Vagina (tissue), 2 donors: ENCODE measurements around the gene GPC2. TPM values are rescaled to one million over a fixed set of nuclear protein-coding genes. Genes with fewer than 3 reads are reported as not detected.
"Not testable (repeated sequence)": the region's sequence is repeated elsewhere in the genome, so short reads cannot be mapped to it uniquely, and the experiment has no call there.

Experiments used
- DNase-seq, 2 donors: peaks; one replicate each; pipeline ENCODE4 v3.0.0-alpha.2; 2017; ENCODE audit errors: extremely low spot score in 2 of 2
- H3K27ac ChIP-seq: fragments of 200-600 bp; sonication (generic); one replicate; pipeline ENCODE4 v1.5.1; 2019
- H3K27me3 ChIP-seq: fragments of 200-600 bp; sonication (generic); one replicate; pipeline ENCODE4 v1.5.1; 2019
- H3K36me3 ChIP-seq, 2 donors: fragments of 200-600 bp; sonication (generic); one replicate each; pipeline ENCODE4 v1.5.1; 2017 to 2019
- H3K4me1 ChIP-seq: fragments of 200-600 bp; sonication (generic); one replicate; pipeline ENCODE4 v1.5.1; 2019
- H3K4me3 ChIP-seq, 2 donors: fragments of 200-600 bp; sonication (generic); 1 replicate in 1 of 2; 2 replicates in 1 of 2; pipeline ENCODE4 v1.5.1; 2016 to 2019
- H3K9me3 ChIP-seq: fragments of 200-600 bp; sonication (generic); one replicate; pipeline ENCODE4 v1.5.1; 2019
- POLR2A ChIP-seq, 2 donors: fragments of 450-650 bp; IDR thresholded peaks; one replicate each; pipeline ENCODE4 v1.6.1; 2017; ENCODE audit warnings: antibody characterized with exemption in 2 of 2, mild to moderate bottlenecking in 2 of 2, moderate library complexity in 2 of 2
- POLR2AphosphoS5 ChIP-seq, 2 donors: sonication (generic); formaldehyde crosslinking; IDR thresholded peaks; one replicate each; pipeline ENCODE4 v1.9.0; 2017; ENCODE audit warnings: antibody characterized with exemption in 2 of 2, mild to moderate bottlenecking in 2 of 2, low read depth in 1 of 2; ENCODE audit not compliant: insufficient read depth in 1 of 2
- intact Hi-C: fragments of 100-400 bp; cut with DNase I; formaldehyde crosslinking; loops from one replicate; pipeline ENCODE4 v1.15.1; 2023
- total RNA-seq: library from RNA; depleted of rRNA; stranded (reverse); fragments of >200 nt; gene quantifications from one replicate; pipeline ENCODE4 v1.2.3, GENCODE V29; 2016
- TF ChIP-seq, protein P1 (sequence below), 3 experiments: fragments of 450-650 bp in 2 of 3; fragments of 200-600 bp in 1 of 3; sonication (generic) in 1 of 3; IDR thresholded peaks; one replicate each; pipeline ENCODE4 v1.5.1; 2017 to 2019; ENCODE audit warnings: antibody characterized with exemption in 3 of 3, mild to moderate bottlenecking in 2 of 3, moderate library complexity in 2 of 3

The GPC2 gene
- total RNA-seq, 1 donor from 2014 or later, result 7.4 TPM

DNA sequence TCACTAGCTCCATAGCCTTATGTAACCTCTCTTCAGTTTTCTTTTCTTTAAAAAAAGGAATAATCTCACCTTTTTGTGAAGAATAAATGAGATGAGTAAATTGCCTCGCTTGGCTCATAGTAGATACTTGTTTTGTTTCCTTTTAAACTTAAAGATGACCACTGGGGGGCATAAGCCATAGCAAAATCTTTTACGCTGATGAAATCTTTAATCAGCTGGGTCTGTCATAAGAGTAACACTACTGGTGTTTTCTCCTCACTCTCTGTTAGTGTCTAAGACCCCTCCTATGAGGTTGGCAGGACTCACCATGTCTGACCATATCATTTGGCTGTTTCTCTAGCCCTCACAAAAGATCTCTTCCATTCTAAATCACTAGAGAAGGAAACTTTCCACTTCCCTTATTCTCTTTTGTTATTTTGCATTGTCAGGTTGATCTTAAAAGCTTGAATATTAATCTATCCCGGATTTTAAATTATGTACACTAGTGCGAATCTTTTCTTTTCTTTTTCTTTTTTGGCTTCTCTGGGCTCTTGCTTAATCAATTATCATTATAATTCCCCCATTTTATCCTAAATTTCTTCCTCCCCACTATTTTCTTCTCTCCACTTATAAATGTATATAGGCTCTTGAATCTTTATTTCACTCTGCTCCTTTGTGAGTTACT is 13.0 kb upstream of the GPC2 start:
- H3K27ac ChIP-seq, result no peak overlapping the region
- H3K4me1 ChIP-seq, result no peaks in the 10 kb centered on the region
- H3K36me3 ChIP-seq, result no peaks in the 10 kb centered on the region
- H3K4me3 ChIP-seq, result no peak overlapping the region
- TF ChIP-seq, protein P1, sequence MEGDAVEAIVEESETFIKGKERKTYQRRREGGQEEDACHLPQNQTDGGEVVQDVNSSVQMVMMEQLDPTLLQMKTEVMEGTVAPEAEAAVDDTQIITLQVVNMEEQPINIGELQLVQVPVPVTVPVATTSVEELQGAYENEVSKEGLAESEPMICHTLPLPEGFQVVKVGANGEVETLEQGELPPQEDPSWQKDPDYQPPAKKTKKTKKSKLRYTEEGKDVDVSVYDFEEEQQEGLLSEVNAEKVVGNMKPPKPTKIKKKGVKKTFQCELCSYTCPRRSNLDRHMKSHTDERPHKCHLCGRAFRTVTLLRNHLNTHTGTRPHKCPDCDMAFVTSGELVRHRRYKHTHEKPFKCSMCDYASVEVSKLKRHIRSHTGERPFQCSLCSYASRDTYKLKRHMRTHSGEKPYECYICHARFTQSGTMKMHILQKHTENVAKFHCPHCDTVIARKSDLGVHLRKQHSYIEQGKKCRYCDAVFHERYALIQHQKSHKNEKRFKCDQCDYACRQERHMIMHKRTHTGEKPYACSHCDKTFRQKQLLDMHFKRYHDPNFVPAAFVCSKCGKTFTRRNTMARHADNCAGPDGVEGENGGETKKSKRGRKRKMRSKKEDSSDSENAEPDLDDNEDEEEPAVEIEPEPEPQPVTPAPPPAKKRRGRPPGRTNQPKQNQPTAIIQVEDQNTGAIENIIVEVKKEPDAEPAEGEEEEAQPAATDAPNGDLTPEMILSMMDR (IDR thresholded peaks at IDR 0.05), result no peak
- no peak for TF ChIP-seq POLR2A (IDR thresholded peaks at IDR 0.05)
- TF ChIP-seq POLR2AphosphoS5 (IDR thresholded peaks at IDR 0.05; ENCODE audit: insufficient read depth in 1 of 2, low read depth in 1 of 2), result no peak
- H3K27me3 ChIP-seq, result no peaks in the 10 kb centered on the region
- intact Hi-C loops, result loop anchor here (10.0 kb wide), 1 partner anchor 45 kb away; the partner anchor contains the start of gene LAMTOR4
- no peaks in the 10 kb centered on the region for H3K9me3 ChIP-seq
- DNase-seq, result no peak

DNA sequence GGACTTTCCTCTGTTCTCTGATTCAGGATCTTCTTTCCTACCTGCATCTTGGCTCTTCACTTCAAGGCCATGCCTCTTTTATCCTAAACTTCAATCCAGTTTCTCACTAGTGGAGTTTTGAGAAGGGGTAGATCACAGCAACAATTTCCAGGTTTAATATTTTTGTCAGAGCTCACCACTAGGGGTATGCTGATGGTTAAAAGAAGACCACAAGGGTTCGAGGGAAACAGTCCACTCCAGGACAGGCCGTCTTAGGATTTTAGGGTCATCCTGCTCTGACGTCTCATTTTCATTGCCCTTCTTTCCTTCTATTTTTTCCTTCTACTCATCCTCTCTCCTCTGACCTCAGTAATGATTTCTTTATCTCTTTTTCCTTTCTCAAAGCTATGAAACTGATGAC is 11.9 kb upstream of the GPC2 start:
- Histone ChIP-seq H3K9me3 (no peaks in the 10 kb centered on the region), H3K4me1 (no peaks in the 10 kb centered on the region), H3K27ac (no peak overlapping the region), H3K4me3 (no peak overlapping the region), H3K36me3 (no peaks in the 10 kb centered on the region), H3K27me3 (no peaks in the 10 kb centered on the region)
- TF ChIP-seq POLR2AphosphoS5 (IDR thresholded peaks at IDR 0.05; ENCODE audit: insufficient read depth in 1 of 2, low read depth in 1 of 2) (no peak), POLR2A (IDR thresholded peaks at IDR 0.05) (no peak)
- TF ChIP-seq, protein P1 (IDR thresholded peaks at IDR 0.05), result no peak
- no peak for DNase-seq
- intact Hi-C loops, result no loop called here

DNA sequence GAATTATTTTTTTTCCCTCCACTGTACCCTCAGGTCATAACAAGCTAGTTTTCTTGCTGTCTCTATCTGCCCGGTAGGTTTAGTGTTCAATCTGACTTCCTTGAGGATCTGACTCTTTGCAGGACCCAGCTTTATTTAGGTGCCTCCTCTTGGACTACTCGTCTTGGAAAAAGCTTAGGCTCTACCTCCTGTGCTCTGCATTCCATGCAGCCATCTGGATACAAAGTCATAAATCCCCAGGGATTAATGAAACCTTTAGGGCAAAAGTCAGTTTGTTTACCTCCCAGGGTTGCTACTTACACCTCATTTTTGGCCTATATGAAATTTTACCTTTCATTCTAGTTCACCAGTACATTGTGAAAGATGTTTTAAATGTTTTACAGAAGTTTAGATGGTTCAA is 8.5 kb upstream of the GPC2 start:
- no peak for DNase-seq
- Histone ChIP-seq H3K27me3 (no peaks in the 10 kb centered on the region), H3K4me3 (no peak overlapping the region), H3K9me3 (no peaks in the 10 kb centered on the region), H3K4me1 (no peaks in the 10 kb centered on the region), H3K36me3 (no peaks in the 10 kb centered on the region), H3K27ac (no peak overlapping the region)
- TF ChIP-seq POLR2AphosphoS5 (IDR thresholded peaks at IDR 0.05; ENCODE audit: insufficient read depth in 1 of 2, low read depth in 1 of 2), result no peak
- TF ChIP-seq POLR2A (IDR thresholded peaks at IDR 0.05), result no peak
- intact Hi-C loops, result no loop called here

DNA sequence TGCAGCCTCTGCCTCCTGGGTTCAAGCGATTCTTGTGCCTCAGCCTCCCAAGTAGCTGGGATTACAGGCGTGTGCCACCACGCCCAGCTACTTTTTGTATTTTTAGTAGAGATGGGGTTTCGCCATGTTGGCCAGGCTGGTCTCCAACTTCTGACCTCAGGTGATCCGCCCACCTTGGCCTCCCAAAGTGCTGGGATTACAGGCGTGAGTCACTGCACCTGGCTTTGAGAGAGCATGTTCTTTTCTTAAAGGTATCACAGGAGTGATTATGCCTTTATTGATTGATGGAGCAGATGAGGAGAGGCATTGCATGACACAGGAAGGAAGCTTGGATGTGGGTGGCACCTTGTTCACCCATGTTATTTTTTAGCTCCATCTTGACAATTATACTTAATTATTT is 5.9 kb upstream of the GPC2 start:
- H3K9me3 ChIP-seq, DNase-seq, H3K4me3 ChIP-seq, H3K27ac ChIP-seq, intact Hi-C loops, H3K27me3 ChIP-seq, H3K4me1 ChIP-seq, H3K36me3 ChIP-seq: not testable (repeated sequence)

DNA sequence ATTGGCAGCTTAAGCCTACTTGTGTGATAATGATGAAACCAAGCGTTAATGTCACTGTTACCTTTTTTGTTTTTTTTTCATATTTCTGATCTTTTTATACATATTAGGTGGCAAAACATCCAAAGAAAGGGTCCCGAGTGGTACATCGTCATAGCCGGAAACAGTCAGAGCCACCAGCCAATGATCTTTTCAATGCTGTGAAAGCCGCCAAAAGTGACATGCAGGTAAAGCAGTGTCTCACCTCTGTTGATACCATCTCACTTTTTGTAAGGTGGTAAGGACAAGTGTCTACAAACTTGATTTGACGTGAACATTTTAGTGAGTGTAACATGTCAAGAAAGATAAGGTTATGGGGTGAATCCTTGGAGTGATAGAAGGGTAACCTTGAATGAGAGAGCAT is 5.4 kb upstream of the GPC2 start:
- H3K27ac ChIP-seq, H3K27me3 ChIP-seq, H3K4me3 ChIP-seq, DNase-seq, intact Hi-C loops, H3K9me3 ChIP-seq, H3K4me1 ChIP-seq, H3K36me3 ChIP-seq: not testable (repeated sequence)

DNA sequence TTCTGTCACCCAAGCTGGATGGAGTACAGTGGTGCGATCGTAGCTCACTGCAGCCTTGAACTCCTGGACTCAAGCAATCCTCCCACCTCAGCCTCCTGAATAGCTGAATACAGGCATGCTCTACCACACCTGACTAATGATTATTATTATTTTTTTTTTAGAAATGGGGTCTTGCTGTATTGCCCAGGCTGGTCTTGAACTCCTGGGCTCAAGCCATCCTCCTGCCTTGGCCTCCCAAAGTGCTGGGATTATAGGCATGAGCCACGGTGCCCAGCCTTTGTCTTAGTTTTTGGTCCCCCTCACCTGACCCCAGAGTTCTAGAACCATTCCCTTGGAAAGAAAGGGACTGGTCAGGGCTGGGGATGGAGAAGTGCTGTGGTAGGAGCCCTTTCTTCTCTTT is 2.9 kb upstream of the GPC2 start:
- H3K27me3 ChIP-seq, H3K27ac ChIP-seq, H3K36me3 ChIP-seq, H3K4me3 ChIP-seq, intact Hi-C loops, H3K9me3 ChIP-seq, DNase-seq: not testable (repeated sequence)
- H3K4me1 ChIP-seq, result peaks cover 14% of the 10 kb centered on the region

DNA sequence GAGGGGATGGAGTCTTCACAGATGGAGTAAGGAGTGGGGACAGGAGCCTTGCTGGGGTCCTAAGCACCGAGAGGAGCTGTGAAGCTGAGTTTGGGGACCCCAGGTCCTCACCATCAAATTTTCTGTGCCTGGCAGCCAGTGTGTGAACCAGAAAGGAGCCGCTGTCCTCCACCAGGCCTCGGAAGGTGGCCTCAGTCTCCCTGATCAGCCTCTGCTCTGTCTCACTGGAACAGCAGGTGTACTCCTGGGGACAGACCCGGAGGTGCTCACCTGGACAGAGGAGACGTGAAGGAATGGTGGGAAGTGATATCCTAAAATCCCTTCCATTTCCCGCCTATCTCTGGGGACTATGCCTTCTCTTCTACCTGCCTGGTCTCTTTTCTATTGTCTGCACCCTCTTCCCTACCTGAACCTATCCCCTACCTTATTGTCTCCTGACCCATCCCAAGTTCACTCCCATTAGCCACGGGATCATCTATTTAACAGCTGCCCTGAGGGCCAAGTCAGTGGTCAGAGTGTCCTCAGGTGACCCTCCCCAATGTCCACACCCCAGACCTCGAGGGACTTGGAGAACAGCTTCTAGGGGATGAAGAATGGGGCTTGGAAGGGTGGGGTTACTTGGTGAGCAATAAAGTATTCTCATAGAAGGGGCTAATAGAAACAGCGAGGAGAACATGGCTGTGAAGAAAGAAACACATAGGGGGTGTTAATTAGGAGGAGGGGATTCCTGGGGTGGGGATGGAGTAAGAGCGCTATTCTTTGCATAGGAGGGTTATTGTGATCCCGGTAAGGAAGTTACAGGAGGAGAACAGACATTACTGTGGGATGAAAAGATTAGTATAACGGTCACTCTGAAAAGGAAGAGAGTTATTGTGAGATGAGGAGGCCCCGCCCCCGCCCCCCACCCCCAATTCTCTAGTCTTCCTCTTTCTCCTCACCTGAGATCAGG is 811 bp downstream of the GPC2 start:
- no peaks in the 10 kb centered on the region for H3K9me3 ChIP-seq
- H3K4me1 ChIP-seq, result peaks cover 20% of the 10 kb centered on the region
- intact Hi-C loops, result no loop called here
- H3K4me3 ChIP-seq, result peak overlapping the region; percentile 49 to 50
- TF ChIP-seq, protein P1 (IDR thresholded peaks at IDR 0.05), result no peak
- TF ChIP-seq POLR2A (IDR thresholded peaks at IDR 0.05) (no peak), POLR2AphosphoS5 (IDR thresholded peaks at IDR 0.05; ENCODE audit: insufficient read depth in 1 of 2, low read depth in 1 of 2) (no peak)
- no peaks in the 10 kb centered on the region for H3K36me3 ChIP-seq
- no peaks in the 10 kb centered on the region for H3K27me3 ChIP-seq
- DNase-seq, result no peak
- H3K27ac ChIP-seq, result peak overlapping the region; percentile 46
